Measurements from ENCODE around the gene ASB8.

ASB8 gene

GRCh38 chr12:48145981-48146380 lies 11.3 kb downstream of the ASB8 start:
- Histone ChIP-seq H3K4me3 (ENCODE audit: insufficient read depth, low read length, poor library complexity, severe bottlenecking) (no peak overlapping the region), H3K9ac (ENCODE audit: low read length) (no peak overlapping the region), H3K79me2 (ENCODE audit: insufficient read depth, low read length) (no peaks in the 10 kb centered on the region), H4K20me1 (ENCODE audit: low read depth, low read length) (no peaks in the 10 kb centered on the region), H3K4me2 (ENCODE audit: low read depth, low read length, poor library complexity, severe bottlenecking) (no peak overlapping the region), H2AFZ (ENCODE audit: low read depth, low read length, severe bottlenecking) (no peak overlapping the region), H3K9me2 (replicated peaks; ENCODE audit: insufficient read depth, low read length) (no peaks in the 10 kb centered on the region), H3K27me3 (ENCODE audit: low read length) (no peaks in the 10 kb centered on the region), H3K27ac (ENCODE audit: low read depth, low read length) (no peak overlapping the region), H3K36me3 (ENCODE audit: low read length) (peaks cover 4% of the 10 kb centered on the region), H3K9me3 (ENCODE audit: insufficient read depth, low read length) (no peaks in the 10 kb centered on the region), H3F3A (ENCODE audit: insufficient read depth) (0 out of 2 replicates have a peak, but pooled peaks cover 4% of the 10 kb centered on the region)
- TF ChIP-seq EZH2phosphoT487 (conservative IDR thresholded peaks at IDR 0.05; ENCODE audit: low read length), result no peak
- TF ChIP-seq, protein P1, sequence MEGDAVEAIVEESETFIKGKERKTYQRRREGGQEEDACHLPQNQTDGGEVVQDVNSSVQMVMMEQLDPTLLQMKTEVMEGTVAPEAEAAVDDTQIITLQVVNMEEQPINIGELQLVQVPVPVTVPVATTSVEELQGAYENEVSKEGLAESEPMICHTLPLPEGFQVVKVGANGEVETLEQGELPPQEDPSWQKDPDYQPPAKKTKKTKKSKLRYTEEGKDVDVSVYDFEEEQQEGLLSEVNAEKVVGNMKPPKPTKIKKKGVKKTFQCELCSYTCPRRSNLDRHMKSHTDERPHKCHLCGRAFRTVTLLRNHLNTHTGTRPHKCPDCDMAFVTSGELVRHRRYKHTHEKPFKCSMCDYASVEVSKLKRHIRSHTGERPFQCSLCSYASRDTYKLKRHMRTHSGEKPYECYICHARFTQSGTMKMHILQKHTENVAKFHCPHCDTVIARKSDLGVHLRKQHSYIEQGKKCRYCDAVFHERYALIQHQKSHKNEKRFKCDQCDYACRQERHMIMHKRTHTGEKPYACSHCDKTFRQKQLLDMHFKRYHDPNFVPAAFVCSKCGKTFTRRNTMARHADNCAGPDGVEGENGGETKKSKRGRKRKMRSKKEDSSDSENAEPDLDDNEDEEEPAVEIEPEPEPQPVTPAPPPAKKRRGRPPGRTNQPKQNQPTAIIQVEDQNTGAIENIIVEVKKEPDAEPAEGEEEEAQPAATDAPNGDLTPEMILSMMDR (IDR thresholded peaks at IDR 0.05; ENCODE audit: insufficient read depth, low read length, poor library complexity, severe bottlenecking), result no peak

- peaks cover 4% of the 10 kb centered on the region for H3K36me3 ChIP-seq (ENCODE audit: low read length)
- no peak overlapping the region for H3K27ac ChIP-seq (ENCODE audit: low read depth, low read length)
- no peak overlapping the region for H3K4me3 ChIP-seq (ENCODE audit: insufficient read depth, low read length, poor library complexity, severe bottlenecking)
- H2AFZ ChIP-seq (ENCODE audit: low read depth, low read length, severe bottlenecking), result no peak overlapping the region
- no peak overlapping the region for H3K4me2 ChIP-seq (ENCODE audit: low read depth, low read length, poor library complexity, severe bottlenecking)
- no peaks in the 10 kb centered on the region for H3K9me2 ChIP-seq (replicated peaks; ENCODE audit: insufficient read depth, low read length)
- no peaks in the 10 kb centered on the region for H3K79me2 ChIP-seq (ENCODE audit: insufficient read depth, low read length)
- TF ChIP-seq, protein P1 (IDR thresholded peaks at IDR 0.05; ENCODE audit: insufficient read depth, low read length, poor library complexity, severe bottlenecking), result no peak
- TF ChIP-seq EZH2phosphoT487 (conservative IDR thresholded peaks at IDR 0.05; ENCODE audit: low read length), result no peak
- H4K20me1 ChIP-seq (ENCODE audit: low read depth, low read length), result no peaks in the 10 kb centered on the region
- no peak overlapping the region for H3K9ac ChIP-seq (ENCODE audit: low read length)
- H3K9me3 ChIP-seq (ENCODE audit: insufficient read depth, low read length), result no peaks in the 10 kb centered on the region
- 0 out of 2 replicates have a peak, but pooled peaks cover 4% of the 10 kb centered on the region for H3F3A ChIP-seq (ENCODE audit: insufficient read depth)
- H3K27me3 ChIP-seq (ENCODE audit: low read length), result no peaks in the 10 kb centered on the region
Observed at GRCh38 chr12:48143898-48144297, 13.4 kb downstream of the ASB8 start.

- Histone ChIP-seq H3K9me3 (ENCODE audit: insufficient read depth, low read length) (no peaks in the 10 kb centered on the region), H3K4me2 (ENCODE audit: low read depth, low read length, poor library complexity, severe bottlenecking) (no peak overlapping the region), H3F3A (ENCODE audit: insufficient read depth) (0 out of 2 replicates have a peak, but pooled peaks cover 1% of the 10 kb centered on the region), H3K36me3 (ENCODE audit: low read length) (peaks cover 4% of the 10 kb centered on the region), H4K20me1 (ENCODE audit: low read depth, low read length) (no peaks in the 10 kb centered on the region), H3K27ac (ENCODE audit: low read depth, low read length) (no peak overlapping the region), H3K79me2 (ENCODE audit: insufficient read depth, low read length) (no peaks in the 10 kb centered on the region), H2AFZ (ENCODE audit: low read depth, low read length, severe bottlenecking) (no peak overlapping the region), H3K4me3 (ENCODE audit: insufficient read depth, low read length, poor library complexity, severe bottlenecking) (no peak overlapping the region), H3K9ac (ENCODE audit: low read length) (no peak overlapping the region), H3K27me3 (ENCODE audit: low read length) (no peaks in the 10 kb centered on the region), H3K9me2 (replicated peaks; ENCODE audit: insufficient read depth, low read length) (no peaks in the 10 kb centered on the region)
- TF ChIP-seq, protein P1 (IDR thresholded peaks at IDR 0.05; ENCODE audit: insufficient read depth, low read length, poor library complexity, severe bottlenecking), result no peak
- TF ChIP-seq EZH2phosphoT487 (conservative IDR thresholded peaks at IDR 0.05; ENCODE audit: low read length), result no peak
Observed at GRCh38 chr12:48142818-48143674, 14.3 kb downstream of the ASB8 start.
